Prostate gland (tissue), 2 donors: Measurements from ENCODE around the gene ATG2A. TPM values are rescaled to one million over a fixed set of nuclear protein-coding genes. Genes with fewer than 3 reads are reported as not detected.

ENCODE experiments used
- DNase-seq: peaks from one replicate; pipeline ENCODE4 v3.0.0-alpha.2; 2019; ENCODE audit warnings: low spot score
- H3K27ac ChIP-seq, 2 donors: fragments of 200-600 bp; sonication (generic); 2 replicates each; pipeline ENCODE4 v1.5.1; 2017 to 2019
- H3K27me3 ChIP-seq: fragments of 200-600 bp; sonication (generic); replicated peaks from 2 replicates; pipeline ENCODE4 v1.5.1; 2019; ENCODE audit not compliant: insufficient read depth
- H3K36me3 ChIP-seq, 2 donors: fragments of 200-600 bp; sonication (generic); 1 replicate in 1 of 2; 2 replicates in 1 of 2; pipeline versions ENCODE4 v1.5.1 to v1.8.1; 2017 to 2019
- H3K4me1 ChIP-seq: fragments of 200-600 bp; sonication (generic); replicated peaks from 2 replicates; pipeline ENCODE4 v1.5.1; 2019
- H3K4me3 ChIP-seq, 2 donors: fragments of 200-600 bp; sonication (generic); 2 replicates each; pipeline ENCODE4 v1.5.1; 2017 to 2019
- H3K9me3 ChIP-seq: fragments of 200-600 bp; sonication (generic); 2 replicates; pipeline ENCODE4 v1.5.1; 2017
- CTCF ChIP-seq, 4 experiments: fragments of 200-600 bp in 2 of 4; fragments of 450-650 bp in 2 of 4; sonication (generic) in 2 of 4; IDR thresholded peaks; 1 replicate in 3 of 4; 2 replicates in 1 of 4; pipeline ENCODE4 v1.5.1; 2016 to 2019; ENCODE audit warnings: antibody characterized with exemption in 4 of 4, mild to moderate bottlenecking in 2 of 4, moderate library complexity in 2 of 4
- POLR2A ChIP-seq: fragments of 450-650 bp; IDR thresholded peaks from one replicate; pipeline ENCODE4 v1.6.1; 2016; ENCODE audit warnings: antibody characterized with exemption, mild to moderate bottlenecking
- POLR2AphosphoS5 ChIP-seq: sonication (generic); formaldehyde crosslinking; IDR thresholded peaks from one replicate; pipeline ENCODE4 v1.6.1; 2017; ENCODE audit warnings: antibody characterized with exemption
- WGBS: methylation state at CpG from one replicate; pipeline ENCODE4 v1.1.5; 2018; 5-methylcytosine and 5-hydroxymethylcytosine counted together
- intact Hi-C: fragments of 100-400 bp; cut with DNase I; formaldehyde crosslinking; loops from one replicate; pipeline ENCODE4 v1.14.2; 2022
- total RNA-seq, 2 donors: library from RNA; depleted of rRNA; stranded (reverse); fragments of >200 nt; gene quantifications; one replicate each; pipeline ENCODE4 v1.1.0, GENCODE V29; 2016

The ATG2A gene
- total RNA-seq, 2 donors from 2014 or later, result 38.4 to 66.1 TPM

DNA sequence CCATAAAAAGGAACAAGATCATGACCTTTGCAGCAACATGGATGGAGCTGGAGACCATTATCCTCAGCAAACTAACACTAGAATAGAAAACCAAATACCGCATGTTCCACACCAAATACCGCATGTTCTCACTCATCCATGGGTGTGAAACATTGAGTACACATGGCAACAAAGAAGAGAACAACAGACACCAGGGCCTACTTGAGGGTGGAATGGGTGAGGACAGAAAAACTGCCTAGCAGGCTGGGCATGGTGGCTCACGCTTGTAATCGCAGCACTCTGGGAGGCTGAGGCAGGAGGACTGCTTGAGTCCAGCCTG is 50.9 kb downstream of the ATG2A start:
- intact Hi-C loops, result no loop called here
- H3K36me3 ChIP-seq, result no peaks in the 10 kb centered on the region
- no peak for DNase-seq
- 97% methylated on average over 4 of the region's 4 CpGs for WGBS
- H3K4me1 ChIP-seq, result peaks cover 14% of the 10 kb centered on the region
- no peak overlapping the region for H3K4me3 ChIP-seq
- H3K9me3 ChIP-seq, result no peaks in the 10 kb centered on the region
- H3K27ac ChIP-seq, result peak overlapping the region; percentile 4 to 80
- TF ChIP-seq POLR2AphosphoS5 (no peak), POLR2A (no peak), CTCF (IDR thresholded peaks at IDR 0.05) (no peak)
- no peaks in the 10 kb centered on the region for H3K27me3 ChIP-seq

- 60% methylated on average over 15 of the region's 15 CpGs for WGBS
- no peak overlapping the region for H3K4me3 ChIP-seq
Observed at GRCh38 chr11:64865286-64866172, 51.5 kb downstream of the ATG2A start.

DNA sequence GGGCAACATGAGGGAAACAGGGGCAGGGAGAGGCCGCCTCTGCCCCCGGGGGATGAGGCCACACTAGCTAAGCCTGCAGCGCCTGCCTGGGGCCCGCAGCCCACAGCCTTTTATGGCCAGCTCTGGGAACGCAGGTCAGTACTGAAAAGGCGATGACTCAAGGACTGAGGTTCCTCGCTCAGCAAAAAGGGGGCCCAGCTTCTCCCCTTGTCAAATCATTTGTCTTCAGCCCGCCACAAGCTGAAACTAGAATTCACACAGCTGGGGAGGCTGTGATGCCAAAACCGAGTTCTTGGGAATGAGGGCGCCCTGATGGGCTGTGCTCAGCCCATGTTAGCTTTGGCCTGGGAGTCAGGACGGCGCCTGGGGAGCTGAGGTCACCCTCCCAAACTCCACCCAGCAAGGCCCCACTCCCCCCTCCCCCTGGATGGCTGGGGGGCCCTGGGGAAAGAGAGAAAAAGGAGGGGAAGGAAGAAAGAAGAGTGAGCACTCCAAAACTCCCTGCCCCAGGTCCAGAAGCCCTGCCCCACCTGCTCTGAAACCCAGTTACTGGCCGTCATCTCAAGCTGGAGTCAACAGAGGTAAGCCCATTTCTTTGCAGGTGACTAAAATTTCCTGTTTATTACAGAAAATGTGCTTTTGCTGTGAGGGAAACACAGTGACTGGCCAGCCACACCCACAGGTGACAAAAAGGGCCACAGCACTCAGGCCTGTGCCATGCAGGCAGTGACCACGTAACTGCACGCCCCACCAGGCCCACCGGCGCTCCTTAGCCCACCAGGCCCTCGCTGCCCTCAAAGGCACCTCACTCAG is 52.3 kb downstream of the ATG2A start:
- H3K27ac ChIP-seq, result peak overlapping the region; percentile 80 to 82
- no peaks in the 10 kb centered on the region for H3K36me3 ChIP-seq
- peak; percentile 39 for TF ChIP-seq POLR2AphosphoS5
- TF ChIP-seq POLR2A, result no peak
- TF ChIP-seq CTCF (IDR thresholded peaks at IDR 0.05), result no peak
- no peak overlapping the region for H3K4me3 ChIP-seq
- WGBS, result 31% methylated on average over 18 of the region's 18 CpGs
- no peaks in the 10 kb centered on the region for H3K9me3 ChIP-seq
- intact Hi-C loops, result no loop called here
- peak; percentile 32 for DNase-seq
- H3K4me1 ChIP-seq, result peaks cover 14% of the 10 kb centered on the region
- H3K27me3 ChIP-seq, result no peaks in the 10 kb centered on the region

More at GRCh38 chr11:64865286-64866172, 51.5 kb downstream of the ATG2A start:
- H3K4me1 ChIP-seq, result peaks cover 14% of the 10 kb centered on the region
- H3K9me3 ChIP-seq, result no peaks in the 10 kb centered on the region
- H3K27ac ChIP-seq, result peak overlapping the region; percentile 80 to 82
- H3K36me3 ChIP-seq, result no peaks in the 10 kb centered on the region
- intact Hi-C loops, result no loop called here
- peak; percentile 39 for TF ChIP-seq POLR2AphosphoS5
- no peak for TF ChIP-seq CTCF (IDR thresholded peaks at IDR 0.05)
- no peak for TF ChIP-seq POLR2A
- DNase-seq, result no peak
- no peaks in the 10 kb centered on the region for H3K27me3 ChIP-seq

- peak overlapping the region; percentile 80 to 82 for H3K27ac ChIP-seq
- H3K4me1 ChIP-seq, result peaks cover 14% of the 10 kb centered on the region
- H3K9me3 ChIP-seq, result no peaks in the 10 kb centered on the region
- no peak for DNase-seq
- intact Hi-C loops, result no loop called here
- H3K27me3 ChIP-seq, result no peaks in the 10 kb centered on the region
- no peak overlapping the region for H3K4me3 ChIP-seq
- no peak for TF ChIP-seq CTCF (IDR thresholded peaks at IDR 0.05)
- TF ChIP-seq POLR2A, result no peak
- no peaks in the 10 kb centered on the region for H3K36me3 ChIP-seq
- WGBS, result 27% methylated on average over 9 of the region's 9 CpGs
Observed at GRCh38 chr11:64864135-64864472, 52.9 kb downstream of the ATG2A start.
